GM06990 (cell line): ENCODE data around the gene SGIP1.

Experiments
- DNase-seq: peaks from one replicate; pipeline ENCODE4 v3.0.0-alpha.2; 2011; ENCODE audit not compliant: insufficient read length; ENCODE audit errors: extremely low read depth
- H3K27me3 ChIP-seq: replicated peaks from 2 replicates; pipeline ENCODE4 v1.6.0; 2011; ENCODE audit warnings: low read length; ENCODE audit not compliant: control insufficient read depth, insufficient read depth
- H3K36me3 ChIP-seq: 2 replicates; pipeline ENCODE4 v1.5.1; 2011; ENCODE audit warnings: low read length; ENCODE audit not compliant: control insufficient read depth, insufficient read depth
- H3K4me3 ChIP-seq: replicated peaks from 2 replicates; pipeline ENCODE4 v1.5.1; 2011; ENCODE audit warnings: low read depth, mild to moderate bottlenecking, control low read depth, low read length
- CTCF ChIP-seq: IDR thresholded peaks from 2 replicates; pipeline ENCODE4 v1.5.1; 2011; ENCODE audit warnings: low read length, control low read depth, mild to moderate bottlenecking, inconsistent platforms; ENCODE audit not compliant: insufficient read depth, poor library complexity, severe bottlenecking

Gene SGIP1

DNA sequence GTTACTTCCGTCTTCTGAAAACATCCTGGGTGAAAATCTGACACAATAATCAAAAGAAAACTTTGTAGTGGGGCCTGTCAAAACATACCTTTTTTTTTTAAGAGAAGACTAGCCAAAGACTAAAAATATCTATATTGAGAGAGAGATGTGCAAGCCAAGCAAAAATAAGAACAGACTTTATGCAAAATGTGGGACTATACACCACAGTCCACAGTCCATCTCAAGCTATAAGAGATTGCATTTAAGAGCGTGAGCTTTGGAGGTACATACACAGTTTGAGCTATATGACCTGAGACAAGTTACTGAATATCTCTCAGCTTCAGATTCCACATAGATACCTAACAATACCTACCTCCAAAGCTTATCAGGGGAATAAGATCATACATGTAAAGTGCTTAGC is 153.4 kb downstream of the SGIP1 start:
- no peaks in the 10 kb centered on the region for H3K36me3 ChIP-seq
- no peak for TF ChIP-seq CTCF
- no peak for DNase-seq
- no peaks in the 10 kb centered on the region; the same call in 1 of the 2 replicates for H3K27me3 ChIP-seq
- H3K4me3 ChIP-seq = no peak overlapping the region

DNA sequence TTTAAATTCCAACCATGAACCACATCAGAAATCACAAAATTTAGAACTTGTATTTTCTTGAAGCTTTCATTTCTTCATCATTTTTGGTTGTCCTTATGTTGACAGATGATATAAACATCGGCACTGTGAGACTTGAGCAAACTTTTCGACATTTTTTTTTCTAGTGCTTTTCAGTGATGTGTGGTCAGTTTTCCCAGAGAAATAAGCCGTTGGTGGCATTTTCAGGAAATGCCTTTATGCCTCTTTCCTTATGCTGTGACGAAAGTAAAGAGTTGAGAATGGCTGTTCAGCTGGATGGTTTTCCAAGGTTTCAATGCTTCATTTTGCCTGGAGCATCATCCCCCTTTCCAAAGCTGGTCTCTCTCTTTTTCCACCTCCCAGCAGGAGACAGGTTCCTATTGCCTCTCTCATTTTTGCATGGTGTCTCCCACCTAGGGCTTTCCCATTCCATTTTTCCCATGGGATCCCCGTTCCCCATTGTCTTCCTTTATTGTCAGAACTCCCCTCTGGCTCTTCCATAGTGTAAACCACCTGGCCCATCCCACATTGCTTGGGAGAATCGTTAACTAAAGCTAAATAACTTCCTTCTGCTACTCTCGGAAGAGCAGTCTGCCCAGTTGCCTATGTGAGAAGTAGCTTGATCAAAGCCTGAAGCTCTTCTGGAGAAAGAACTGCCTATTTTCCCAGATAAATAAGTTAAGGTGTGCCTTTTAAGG is 156.9 kb downstream of the SGIP1 start:
- no peak for DNase-seq
- Histone ChIP-seq H3K27me3 (no peaks in the 10 kb centered on the region), H3K36me3 (no peaks in the 10 kb centered on the region), H3K4me3 (no peak overlapping the region)
- TF ChIP-seq CTCF = no peak

GRCh38 chr1:66692681-66693080 is 158.7 kb downstream of the SGIP1 start:
- Histone ChIP-seq H3K36me3 (no peaks in the 10 kb centered on the region), H3K4me3 (no peak overlapping the region), H3K27me3 (no peaks in the 10 kb centered on the region)
- no peak for TF ChIP-seq CTCF
- no peak for DNase-seq

GRCh38 chr1:66693856-66694255 is 159.9 kb downstream of the SGIP1 start:
- no peak overlapping the region for H3K4me3 ChIP-seq
- no peaks in the 10 kb centered on the region for H3K27me3 ChIP-seq
- no peak for TF ChIP-seq CTCF
- no peaks in the 10 kb centered on the region for H3K36me3 ChIP-seq
- no peak for DNase-seq

GRCh38 chr1:66695116-66695515 is 161.2 kb downstream of the SGIP1 start:
- H3K36me3 ChIP-seq = no peaks in the 10 kb centered on the region
- DNase-seq = no peak
- H3K27me3 ChIP-seq = no peaks in the 10 kb centered on the region; the same call in 1 of the 2 replicates
- TF ChIP-seq CTCF = no peak
- no peak overlapping the region for H3K4me3 ChIP-seq

DNA sequence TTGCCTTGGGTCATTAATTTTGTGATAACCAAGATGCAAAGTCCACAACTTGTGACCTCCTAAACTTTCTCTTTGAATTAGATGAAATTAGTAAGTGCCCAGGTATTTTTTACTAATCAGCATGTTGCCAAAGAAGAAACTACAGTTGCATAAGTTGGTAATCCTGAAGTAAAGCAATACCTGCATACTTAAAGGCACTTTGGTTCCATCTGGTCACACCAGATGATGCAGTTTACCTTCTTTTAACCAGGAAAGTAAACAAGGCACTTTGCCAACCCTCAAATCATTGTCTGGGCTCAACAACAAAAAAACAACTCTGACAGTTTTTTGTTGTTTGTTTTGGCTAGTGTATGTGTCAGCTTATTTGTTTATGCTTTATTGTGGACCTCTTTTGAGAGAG is 162.8 kb downstream of the SGIP1 start:
- no peak for TF ChIP-seq CTCF
- H3K27me3 ChIP-seq = no peaks in the 10 kb centered on the region; the same call in 1 of the 2 replicates
- DNase-seq = no peak
- H3K4me3 ChIP-seq = no peak overlapping the region
- H3K36me3 ChIP-seq = no peaks in the 10 kb centered on the region
